HCT116 (cell line): ENCODE results near the gene ZSWIM7. TPM values are rescaled to one million over a fixed set of nuclear protein-coding genes. Genes with fewer than 3 reads are reported as not detected.

Source experiments
- ATAC-seq: fragments of 200-7000 bp; cut with Tn5 transposase; 2 replicates; pipeline ENCODE4 v1.9.1; 2020; ENCODE audit warnings: mild to moderate bottlenecking, moderate library complexity
- BruUV-seq: library from RNA; stranded (reverse); fragments of 400-500 nt; replicated peaks from 2 replicates; lab custom pipeline; 2021; lab: Mats Ljungman, UMichigan
- CTCF ChIA-PET: fragments of 300-600 bp; sonication (Branson Sonifier 250); formaldehyde crosslinking; loops from one replicate; lab custom pipeline; 2021; ENCODE audit warnings: antibody characterized with exemption; lab: Charles Lee
- POLR2A ChIA-PET: fragments of 300-600, 350-600 bp; sonication (Branson Sonifier 250); formaldehyde crosslinking; loops from one replicate; lab custom pipeline; 2021; ENCODE audit warnings: antibody characterized with exemption; lab: Charles Lee
- RAD21 ChIA-PET, 2 experiments: fragments of 300-600 bp; sonication (Branson Sonifier 250); formaldehyde crosslinking; loops; one replicate each; lab custom pipeline; 2023; ENCODE audit warnings: low total read pairs in 2 of 2; ENCODE audit not compliant: uncharacterized antibody in 2 of 2, unreplicated experiment in 2 of 2, low non-redundant PET in 1 of 2; lab: Charles Lee
- DNase-seq: peaks from one replicate; pipeline ENCODE4 v3.0.0-alpha.2; 2010; ENCODE audit warnings: low read depth, low spot score
- H2AFZ ChIP-seq: fragments of 200-600 bp; shearing (Covaris generic), sonication (generic); 2 replicates; pipeline ENCODE4 v1.6.1; 2017; ENCODE audit warnings: low read depth, mixed run types, mixed read lengths, antibody characterized with exemption, low read length; ENCODE audit not compliant: poor library complexity, severe bottlenecking
- H3K27ac ChIP-seq: 2 replicates; pipeline ENCODE4 v1.5.1; 2012; ENCODE audit warnings: low read depth, low read length
- H3K27me3 ChIP-seq: fragments of 200-600 bp; sonication (generic); 2 replicates; pipeline ENCODE4 v1.6.1; 2016; ENCODE audit warnings: mixed run types, low read length, mixed read lengths; ENCODE audit not compliant: insufficient read depth
- H3K36me3 ChIP-seq, 2 experiments: fragments of 200-500 bp in 1 of 2; fragments of 200-600 bp in 1 of 2; sonication (Bioruptor generic) in 1 of 2; sonication (generic) in 1 of 2; 2 replicates each; pipeline versions ENCODE4 v1.5.1 to v1.6.1; 2014 to 2016; ENCODE audit warnings: low read length in 2 of 2, inconsistent platforms in 1 of 2, mixed read lengths in 1 of 2, mixed run types in 1 of 2; ENCODE audit not compliant: insufficient read depth in 2 of 2, control insufficient read depth in 1 of 2
- H3K4me1 ChIP-seq, 2 experiments: fragments of 200-600 bp in 1 of 2; sonication (generic) in 1 of 2; 2 replicates each; pipeline versions ENCODE4 v1.5.1 to v1.6.1; 2012 to 2017; ENCODE audit warnings: low read length in 2 of 2, inconsistent platforms in 1 of 2, mild to moderate bottlenecking in 1 of 2, mixed read lengths in 1 of 2, mixed run types in 1 of 2, moderate library complexity in 1 of 2; ENCODE audit not compliant: insufficient read depth in 2 of 2, control insufficient read depth in 1 of 2
- H3K4me2 ChIP-seq: fragments of 200-600 bp; sonication (generic); 2 replicates; pipeline ENCODE4 v1.6.1; 2017; ENCODE audit warnings: mixed run types, low read length, mixed read lengths
- H3K4me3 ChIP-seq, 2 experiments: fragments of 200-600 bp in 1 of 2; sonication (generic) in 1 of 2; replicated peaks in 1 of 2; 2 replicates each; pipeline ENCODE4 v1.5.1; 2011 to 2016; ENCODE audit warnings: low read length in 2 of 2, control low read depth in 1 of 2, low read depth in 1 of 2, mild to moderate bottlenecking in 1 of 2, mixed read lengths in 1 of 2, mixed run types in 1 of 2
- H3K79me2 ChIP-seq: fragments of 200-600 bp; sonication (generic); 2 replicates; pipeline ENCODE4 v1.6.1; 2017; ENCODE audit warnings: mild to moderate bottlenecking, mixed run types, low read length, moderate library complexity, mixed read lengths; ENCODE audit not compliant: insufficient read depth
- H3K9ac ChIP-seq: fragments of 200-600 bp; sonication (generic); 2 replicates; pipeline ENCODE4 v1.6.1; 2016; ENCODE audit warnings: low read length, mixed read lengths
- H3K9me2 ChIP-seq: fragments of 200-600 bp; sonication (generic), shearing (Covaris generic); 2 replicates; pipeline ENCODE4 v1.6.1; 2017; ENCODE audit warnings: mixed run types, mild to moderate bottlenecking, moderate library complexity; ENCODE audit not compliant: insufficient read depth
- H3K9me3 ChIP-seq, 2 experiments: fragments of 200-500 bp in 1 of 2; fragments of 200-600 bp in 1 of 2; sonication (Bioruptor generic) in 1 of 2; sonication (generic) in 1 of 2; 2 replicates each; pipeline ENCODE4 v1.6.1; 2014 to 2017; ENCODE audit warnings: low read length in 2 of 2, mixed read lengths in 2 of 2, inconsistent platforms in 1 of 2, low read depth in 1 of 2, mild to moderate bottlenecking in 1 of 2, mixed run types in 1 of 2, moderate library complexity in 1 of 2; ENCODE audit not compliant: control insufficient read depth in 1 of 2, insufficient read depth in 1 of 2
- H4K20me1 ChIP-seq: fragments of 200-600 bp; sonication (generic), shearing (Covaris generic); 2 replicates; pipeline ENCODE4 v1.6.1; 2017; ENCODE audit warnings: mixed run types, mild to moderate bottlenecking, moderate library complexity; ENCODE audit not compliant: insufficient read depth
- CBX3 ChIP-seq: IDR thresholded peaks from 2 replicates; pipeline ENCODE4 v1.6.1; 2012; ENCODE audit warnings: low read depth
- EGR1 ChIP-seq: IDR thresholded peaks from 2 replicates; pipeline ENCODE4 v1.6.1; 2012; ENCODE audit warnings: low read depth
- EZH2phosphoT487 ChIP-seq: fragments of 200-600 bp; IDR thresholded peaks from 2 replicates; pipeline ENCODE4 v1.6.1; 2018; ENCODE audit warnings: antibody characterized with exemption, borderline replicate concordance
- TCF7L2 ChIP-seq: IDR thresholded peaks from 2 replicates; pipeline ENCODE4 v1.7.0; 2011; ENCODE audit warnings: borderline replicate concordance, inconsistent platforms; ENCODE audit not compliant: insufficient read depth, insufficient read length; ENCODE audit errors: extremely low read depth
- ZBTB33 ChIP-seq: IDR thresholded peaks from 2 replicates; pipeline ENCODE4 v1.6.1; 2011; ENCODE audit warnings: mild to moderate bottlenecking, low read length, moderate library complexity; ENCODE audit not compliant: insufficient replicate concordance; ENCODE audit errors: extremely low read depth
- ZNF274 ChIP-seq: fragments of 200-500 bp; sonication (Bioruptor generic); IDR thresholded peaks from 2 replicates; pipeline ENCODE4 v1.6.1; 2014; ENCODE audit warnings: mild to moderate bottlenecking, low read depth, low read length, inconsistent platforms
- intact Hi-C: fragments of 100-400 bp; cut with micrococcal nuclease; formaldehyde crosslinking; loops from 2 replicates; pipeline ENCODE4 v1.10.0; 2022
- total RNA-seq: library from RNA; stranded (reverse); gene quantifications from one replicate; pipeline ENCODE4 v1.2.1, GENCODE V29; 2021; ENCODE audit not compliant: unreplicated experiment

Gene ZSWIM7
- total RNA-seq, 1 experiment from 2014 or later: 33.5 TPM

DNA sequence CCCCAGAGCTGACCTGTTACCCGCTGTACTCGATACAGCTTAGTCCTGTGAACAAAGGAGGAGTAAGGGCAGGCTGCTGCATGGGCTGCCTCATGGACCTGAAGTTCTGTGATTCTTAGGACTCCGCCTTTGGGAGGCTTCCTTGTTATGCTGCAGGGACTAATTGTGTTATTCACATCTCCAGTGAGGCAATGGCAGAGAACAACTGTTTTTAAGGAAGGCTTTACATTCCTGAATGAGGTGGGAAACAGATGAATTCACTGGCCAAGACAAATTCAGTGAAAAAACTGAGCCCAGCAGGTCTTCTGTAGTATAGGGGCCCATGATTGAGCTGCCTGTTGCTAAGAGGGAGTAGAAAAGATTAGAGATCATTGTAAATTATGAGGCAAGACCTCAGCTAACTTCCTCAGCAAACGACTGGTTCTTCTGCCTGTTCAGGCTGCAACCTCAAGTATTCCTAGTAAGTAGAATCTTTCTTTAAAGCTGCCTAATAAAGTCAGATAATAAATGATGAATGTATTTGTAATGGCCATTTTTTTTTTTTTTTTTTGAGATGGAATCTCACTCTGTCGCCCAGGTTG, 28.3 kb downstream of the ZSWIM7 start (continued):
- TF ChIP-seq ZBTB33: no peak

GRCh38 chr17:15970500-15970899, 29.0 kb downstream of the ZSWIM7 start:
- BruUV-seq: no TSS peak
- Histone ChIP-seq H2AFZ (no peak overlapping the region), H3K36me3 (peaks cover 0 to 48% of the 10 kb centered on the region in 2 experiments; a peak in 1 of 4 replicates), H3K27me3 (no peaks in the 10 kb centered on the region), H4K20me1 (no peaks in the 10 kb centered on the region), H3K4me3 (no peak overlapping the region), H3K27ac (no peak overlapping the region), H3K9me3 (no peaks in the 10 kb centered on the region), H3K4me1 (peaks cover 40 to 88% of the 10 kb centered on the region in 2 experiments), H3K79me2 (peaks cover 99% of the 10 kb centered on the region), H3K9ac (no peak overlapping the region)
- intact Hi-C loops: no loop called here
- POLR2A ChIA-PET: no interaction called here
- no peak for DNase-seq
- CTCF ChIA-PET: interaction anchor here (0.8 kb wide), 1 partner anchor 25 kb away, joined by 3 read pairs; the partner anchor contains the start of gene ADORA2B
- RAD21 ChIA-PET: no interaction called here
- no peak for ATAC-seq
- TF ChIP-seq CBX3 (no peak), EGR1 (no peak), TCF7L2 (no peak), EZH2phosphoT487 (no peak), ZNF274 (no peak)
- TF ChIP-seq, all 23 proteins: peak for 0
- H3K9me2 ChIP-seq: no peaks in the 10 kb centered on the region
- H3K4me2 ChIP-seq: no peak overlapping the region
